HG03039 (cell line): ENCODE measurements around the gene BLTP3B.
"Not testable (repeated sequence)": the region's sequence is repeated elsewhere in the genome, so short reads cannot be mapped to it uniquely, and the experiment has no call there.

Experiments used
- ATAC-seq: cut with Tn5 transposase; IDR thresholded peaks from one replicate; pipeline ENCODE4 v1.9.1; 2021; ENCODE audit warnings: mild to moderate bottlenecking, moderate library complexity; ENCODE audit not compliant: unreplicated experiment

BLTP3B gene

GRCh38 chr12:100142851-100143559 lies at the start of gene BLTP3B:
Gene BLTP3B (minus strand): TSS chr12:100142874. CDS start chr12:100142635, 239 bp downstream.
- peak; percentile 66 for ATAC-seq

- no peak for ATAC-seq
These were observed 47.1 kb upstream of the BLTP3B start for GRCh38 chr12:100189636-100190394.

- ATAC-seq, result not testable (repeated sequence)
These were observed 46.4 kb upstream of the BLTP3B start for GRCh38 chr12:100188888-100189635.

GRCh38 chr12:100187857-100188519 lies 45.3 kb upstream of the BLTP3B start:
- ATAC-seq, result no peak

GRCh38 chr12:100187068-100187467 lies 44.4 kb upstream of the BLTP3B start:
- ATAC-seq, result no peak

GRCh38 chr12:100186071-100186470 lies 43.4 kb upstream of the BLTP3B start:
- no peak for ATAC-seq

GRCh38 chr12:100185361-100185894 lies 42.8 kb upstream of the BLTP3B start:
- ATAC-seq, result no peak

- no peak for ATAC-seq
These were observed 42.0 kb upstream of the BLTP3B start for GRCh38 chr12:100184549-100185145.

GRCh38 chr12:100179252-100179651 lies 36.6 kb upstream of the BLTP3B start:
- no peak for ATAC-seq

- ATAC-seq, result not testable (repeated sequence)
These were observed 33.8 kb upstream of the BLTP3B start for GRCh38 chr12:100176493-100176892.

GRCh38 chr12:100174495-100174894 lies 31.8 kb upstream of the BLTP3B start:
- no peak for ATAC-seq

GRCh38 chr12:100173111-100173510 lies 30.4 kb upstream of the BLTP3B start:
- no peak for ATAC-seq

- no peak for ATAC-seq
These were observed 28.6 kb upstream of the BLTP3B start for GRCh38 chr12:100171248-100171647.

- ATAC-seq, result no peak
These were observed 27.7 kb upstream of the BLTP3B start for GRCh38 chr12:100170313-100170858.

GRCh38 chr12:100169345-100169744 lies 26.7 kb upstream of the BLTP3B start:
- ATAC-seq, result no peak

- no peak for ATAC-seq
These were observed 25.9 kb upstream of the BLTP3B start for GRCh38 chr12:100168562-100168961.

- no peak for ATAC-seq
These were observed 23.6 kb upstream of the BLTP3B start for GRCh38 chr12:100166232-100166631.

GRCh38 chr12:100165356-100165755 lies 22.7 kb upstream of the BLTP3B start:
- ATAC-seq, result no peak

- ATAC-seq, result no peak
These were observed 21.6 kb upstream of the BLTP3B start for GRCh38 chr12:100164153-100164704.
